ENCODE measurements around the gene NME4. TPM values are rescaled to one million over a fixed set of nuclear protein-coding genes. Genes with fewer than 3 reads are reported as not detected.
A peak's percentile ranks its signal among the peaks of the same experiment; 100 is the strongest.

The NME4 gene
- total and polyA plus RNA-seq, 9 donors, result 48.8 to 133 (median 93.4) TPM

GRCh38 chr16:353404-354290 is 43.4 kb upstream of the NME4 start:
- intact Hi-C loops (cut with DNase I), result loop anchor here in 1 of 4 donors (10.0 kb wide), 1 partner anchor 119 kb away; the partner anchor contains the start of gene FAM234A
- TF ChIP-seq CTCF (IDR thresholded peaks at IDR 0.05), result no peak
- TF ChIP-seq EP300 (IDR thresholded peaks at IDR 0.05), result no peak
- no peak for TF ChIP-seq POLR2A (IDR thresholded peaks at IDR 0.05)
- H3K36me3 ChIP-seq, result no peaks in the 10 kb centered on the region
- peak overlapping the region; percentile 51 to 73 for H3K27ac ChIP-seq
- DNase-seq, result peak in 3 of 5 donors; percentile 42 to 62 (median 62)
- H3K4me3 ChIP-seq, result peak overlapping the region; percentile 64
- H3K9me3 ChIP-seq, result no peaks in the 10 kb centered on the region
- WGBS, 3 donors, result 58 to 66% (median 60%) methylated on average over 25 of the region's 25 CpGs
- no peaks in the 10 kb centered on the region for H3K27me3 ChIP-seq
- H3K4me1 ChIP-seq (ENCODE audit: insufficient read depth), result no peaks in the 10 kb centered on the region

DNA sequence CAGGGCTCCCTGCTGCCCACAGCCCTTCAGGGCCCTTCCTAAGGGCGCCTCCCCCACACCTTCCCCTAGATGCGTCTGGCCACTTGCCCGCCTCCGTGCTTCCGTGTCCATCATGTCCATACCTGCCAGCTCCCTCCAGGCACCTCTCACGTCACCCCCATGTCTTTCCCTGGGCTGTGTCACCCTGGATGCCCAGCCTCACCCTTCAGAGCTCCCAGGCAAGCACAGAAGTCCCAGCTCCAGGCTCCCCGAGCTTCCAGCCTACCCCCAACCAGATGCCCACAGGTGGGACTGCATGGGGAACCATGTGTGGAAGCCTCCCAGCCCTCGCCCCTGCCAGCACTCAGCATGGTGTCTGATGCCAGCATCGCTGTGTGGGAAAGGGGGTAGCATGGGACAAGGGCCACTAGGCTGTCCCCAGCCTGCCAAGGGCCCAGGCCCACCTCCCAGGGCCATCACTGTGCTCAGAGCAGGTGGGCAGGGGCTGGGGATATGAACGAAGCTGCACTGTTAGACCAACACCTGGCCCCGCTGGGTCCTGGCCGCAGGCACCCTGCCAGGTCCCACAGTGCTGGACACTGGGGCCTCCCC is 42.6 kb upstream of the NME4 start:
- intact Hi-C loops (cut with DNase I), result loop anchor here in 1 of 4 donors (10.0 kb wide), 1 partner anchor 120 kb away; the partner anchor contains the start of gene FAM234A
- H3K27me3 ChIP-seq, result no peaks in the 10 kb centered on the region
- no peaks in the 10 kb centered on the region for H3K36me3 ChIP-seq
- TF ChIP-seq CTCF (IDR thresholded peaks at IDR 0.05) (no peak), EP300 (IDR thresholded peaks at IDR 0.05) (no peak), POLR2A (IDR thresholded peaks at IDR 0.05) (no peak)
- H3K27ac ChIP-seq, result no peak overlapping the region
- no peaks in the 10 kb centered on the region for H3K9me3 ChIP-seq
- H3K4me1 ChIP-seq (ENCODE audit: insufficient read depth), result no peaks in the 10 kb centered on the region
- WGBS, 3 donors, result 80 to 87% (median 82%) methylated on average over 12 of the region's 12 CpGs
- H3K4me3 ChIP-seq, result no peak overlapping the region
- peak in 3 of 5 donors; percentile 51 to 64 (median 59) for DNase-seq

- peak in 2 of 5 donors; percentile 31 to 40 for DNase-seq
- Histone ChIP-seq H3K4me3 (no peak overlapping the region), H3K4me1 (ENCODE audit: insufficient read depth) (no peaks in the 10 kb centered on the region), H3K9me3 (no peaks in the 10 kb centered on the region), H3K27me3 (no peaks in the 10 kb centered on the region), H3K27ac (no peak overlapping the region), H3K36me3 (no peaks in the 10 kb centered on the region)
- 90 to 93% (median 93%) methylated on average over 9 to 10 of the region's 10 CpGs for WGBS, 3 donors
- intact Hi-C loops (cut with DNase I), result loop anchor here in 1 of 4 donors (10.0 kb wide), 1 partner anchor 120 kb away; the partner anchor contains the start of gene FAM234A
- TF ChIP-seq POLR2A (IDR thresholded peaks at IDR 0.05) (no peak), CTCF (IDR thresholded peaks at IDR 0.05) (no peak), EP300 (IDR thresholded peaks at IDR 0.05) (no peak)
These were observed 42.0 kb upstream of the NME4 start for GRCh38 chr16:354971-355461.

DNA sequence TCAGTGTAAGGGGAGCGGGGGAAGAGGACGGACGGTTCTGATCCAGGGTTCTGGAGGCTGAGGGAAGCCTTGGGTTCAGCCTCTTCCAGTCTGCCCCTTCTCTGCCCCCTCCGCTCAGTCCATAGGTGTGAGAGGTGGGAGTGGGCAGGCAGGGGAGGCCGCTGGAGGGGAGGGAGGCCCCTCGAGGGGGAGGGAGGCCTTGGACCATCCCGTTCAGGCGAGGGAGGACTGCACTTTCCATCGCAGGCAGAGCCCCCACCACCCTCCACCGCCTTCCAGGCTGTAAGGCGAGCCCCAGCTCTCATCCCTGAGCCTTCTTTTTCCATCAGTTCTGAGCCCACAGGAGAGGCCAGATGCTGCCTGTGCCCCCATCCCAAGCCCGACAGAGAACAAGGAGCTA is 40.3 kb upstream of the NME4 start:
- TF ChIP-seq EP300 (IDR thresholded peaks at IDR 0.05) (no peak), CTCF (IDR thresholded peaks at IDR 0.05) (no peak), POLR2A (IDR thresholded peaks at IDR 0.05) (no peak)
- Histone ChIP-seq H3K27me3 (no peaks in the 10 kb centered on the region), H3K4me1 (ENCODE audit: insufficient read depth) (no peaks in the 10 kb centered on the region), H3K9me3 (no peaks in the 10 kb centered on the region), H3K36me3 (no peaks in the 10 kb centered on the region), H3K4me3 (no peak overlapping the region), H3K27ac (no peak overlapping the region)
- intact Hi-C loops (cut with DNase I), result loop anchor here in 1 of 4 donors (10.0 kb wide), 1 partner anchor 122 kb away; the partner anchor contains the start of gene FAM234A
- WGBS, 3 donors, result 41 to 48% (median 43%) methylated on average over 12 of the region's 12 CpGs
- DNase-seq, result no peak
